B cell (primary cell): ENCODE measurements around the gene MANBA.

Experiments used
- EZH2 ChIP-seq: IDR thresholded peaks from 2 replicates; pipeline ENCODE4 v1.6.1; 2012; ENCODE audit warnings: borderline replicate concordance, low read depth, mild to moderate bottlenecking, moderate library complexity, low read length; ENCODE audit not compliant: insufficient read depth, poor library complexity, severe bottlenecking
- TF ChIP-seq, protein P1 (sequence below): fragments of 200-600 bp; IDR thresholded peaks from one replicate; pipeline ENCODE4 v1.8.0; 2022; ENCODE audit warnings: antibody characterized with exemption, mild to moderate bottlenecking

- TF ChIP-seq, protein P1, sequence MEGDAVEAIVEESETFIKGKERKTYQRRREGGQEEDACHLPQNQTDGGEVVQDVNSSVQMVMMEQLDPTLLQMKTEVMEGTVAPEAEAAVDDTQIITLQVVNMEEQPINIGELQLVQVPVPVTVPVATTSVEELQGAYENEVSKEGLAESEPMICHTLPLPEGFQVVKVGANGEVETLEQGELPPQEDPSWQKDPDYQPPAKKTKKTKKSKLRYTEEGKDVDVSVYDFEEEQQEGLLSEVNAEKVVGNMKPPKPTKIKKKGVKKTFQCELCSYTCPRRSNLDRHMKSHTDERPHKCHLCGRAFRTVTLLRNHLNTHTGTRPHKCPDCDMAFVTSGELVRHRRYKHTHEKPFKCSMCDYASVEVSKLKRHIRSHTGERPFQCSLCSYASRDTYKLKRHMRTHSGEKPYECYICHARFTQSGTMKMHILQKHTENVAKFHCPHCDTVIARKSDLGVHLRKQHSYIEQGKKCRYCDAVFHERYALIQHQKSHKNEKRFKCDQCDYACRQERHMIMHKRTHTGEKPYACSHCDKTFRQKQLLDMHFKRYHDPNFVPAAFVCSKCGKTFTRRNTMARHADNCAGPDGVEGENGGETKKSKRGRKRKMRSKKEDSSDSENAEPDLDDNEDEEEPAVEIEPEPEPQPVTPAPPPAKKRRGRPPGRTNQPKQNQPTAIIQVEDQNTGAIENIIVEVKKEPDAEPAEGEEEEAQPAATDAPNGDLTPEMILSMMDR, result no peak
- TF ChIP-seq EZH2, result no peak
Measured at GRCh38 chr4:102809691-102810090, 48.9 kb upstream of the MANBA start.
